ENCODE measurements around the gene GRB2.
"Not testable (repeated sequence)": the region's sequence is repeated elsewhere in the genome, so short reads cannot be mapped to it uniquely, and the experiment has no call there.

The GRB2 gene

GRCh38 chr17:75348386-75349012 is 57.0 kb downstream of the GRB2 start:
- DNase-seq = no peak

DNA sequence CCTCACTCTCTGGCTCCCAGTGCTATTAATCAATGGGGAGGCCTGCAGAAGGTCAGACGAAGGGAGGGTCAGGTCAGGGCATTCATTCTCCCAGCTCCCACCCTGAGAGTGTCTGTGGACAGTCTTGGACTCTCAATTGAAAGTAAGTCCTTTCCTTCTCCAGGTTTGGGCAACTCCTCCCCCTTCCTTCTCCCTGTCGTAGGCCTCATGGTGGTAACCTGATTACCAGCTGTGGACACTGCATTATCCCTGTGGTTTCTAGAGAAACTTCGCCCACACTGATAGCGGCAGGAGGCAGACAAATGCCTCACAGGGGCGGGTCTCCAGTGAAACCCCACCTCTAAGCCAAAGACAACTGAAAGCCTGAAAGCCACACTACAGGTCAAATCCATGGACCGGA is 58.6 kb downstream of the GRB2 start:
- DNase-seq = no peak

- DNase-seq = not testable (repeated sequence)
These were observed 59.1 kb downstream of the GRB2 start for GRCh38 chr17:75346368-75346767.

GRCh38 chr17:75345514-75346167 is 59.8 kb downstream of the GRB2 start:
- DNase-seq = peak; percentile 38 to 58

DNA sequence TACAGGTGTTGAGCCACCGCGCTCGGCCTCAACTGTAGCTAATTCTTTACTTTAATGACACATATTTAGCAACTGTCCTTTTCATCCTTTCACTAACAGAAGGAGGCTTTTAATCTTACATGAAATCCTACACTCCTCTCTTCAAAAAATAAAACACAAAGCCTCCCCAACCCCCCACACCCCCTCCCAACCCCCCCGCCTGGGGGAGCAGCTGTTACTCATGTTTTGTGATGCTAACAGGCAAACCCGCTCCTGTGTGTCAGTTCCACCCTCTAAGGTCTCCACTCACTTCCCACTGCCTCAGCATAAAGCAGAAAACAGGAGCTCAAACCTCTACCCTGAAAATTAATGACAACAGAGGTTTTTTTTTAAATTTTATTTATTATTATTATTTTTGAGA is 60.8 kb downstream of the GRB2 start:
- DNase-seq = peak in 1 of 2 donors; percentile 27

DNA sequence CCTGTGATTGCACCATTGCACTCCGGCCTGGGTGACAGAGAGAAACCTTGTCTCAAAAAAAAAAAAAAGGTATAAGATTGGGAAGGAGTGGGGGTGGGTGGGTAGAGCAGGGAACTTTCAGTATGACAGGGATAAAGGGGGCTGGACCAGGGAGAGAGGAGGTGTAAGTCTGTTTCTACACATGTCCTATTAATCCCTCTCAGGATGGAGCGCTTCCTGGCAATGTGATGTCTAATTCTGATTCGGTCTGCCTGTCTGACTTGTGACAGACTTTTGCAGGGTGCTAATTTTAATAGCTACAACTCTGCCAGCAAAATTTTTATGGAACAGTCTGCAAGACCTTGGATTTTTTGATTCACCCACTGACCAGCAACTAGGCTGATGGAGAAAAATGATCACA is 62.5 kb downstream of the GRB2 start:
- DNase-seq = no peak

DNA sequence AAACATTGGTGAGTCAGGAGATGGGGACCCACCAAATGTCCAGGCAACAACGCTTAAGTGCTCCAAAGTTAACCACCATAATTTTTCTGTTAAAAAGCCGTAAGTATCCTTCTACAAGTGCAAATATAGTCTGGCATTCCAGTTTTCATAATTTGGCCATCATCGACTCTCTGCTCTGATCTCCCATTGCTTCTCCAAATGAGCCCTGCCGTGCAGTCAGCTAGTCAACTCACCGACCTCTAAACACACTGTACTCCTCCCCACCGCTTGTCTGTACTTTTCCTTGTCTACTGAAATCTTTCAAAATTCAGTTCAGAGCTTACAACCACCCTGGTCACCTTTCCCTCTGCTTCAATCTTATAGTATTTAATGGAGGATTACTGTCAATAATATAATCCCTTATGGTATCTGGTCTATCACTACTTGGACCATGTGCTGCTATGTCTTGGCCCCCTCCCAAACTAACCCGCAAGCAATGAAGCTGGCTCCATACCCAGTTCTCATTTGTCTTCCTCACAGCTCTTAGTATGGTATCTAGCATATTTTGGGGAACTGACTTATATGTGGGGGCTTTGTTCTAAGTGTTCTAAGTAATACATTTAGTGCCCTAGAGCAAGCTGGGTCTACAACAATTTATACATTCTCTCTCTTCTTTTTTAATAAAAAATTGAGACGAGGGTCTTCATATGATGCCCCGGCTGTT is 63.5 kb downstream of the GRB2 start:
- no peak for DNase-seq

GRCh38 chr17:75340631-75341030 is 64.8 kb downstream of the GRB2 start:
- DNase-seq = no peak

DNA sequence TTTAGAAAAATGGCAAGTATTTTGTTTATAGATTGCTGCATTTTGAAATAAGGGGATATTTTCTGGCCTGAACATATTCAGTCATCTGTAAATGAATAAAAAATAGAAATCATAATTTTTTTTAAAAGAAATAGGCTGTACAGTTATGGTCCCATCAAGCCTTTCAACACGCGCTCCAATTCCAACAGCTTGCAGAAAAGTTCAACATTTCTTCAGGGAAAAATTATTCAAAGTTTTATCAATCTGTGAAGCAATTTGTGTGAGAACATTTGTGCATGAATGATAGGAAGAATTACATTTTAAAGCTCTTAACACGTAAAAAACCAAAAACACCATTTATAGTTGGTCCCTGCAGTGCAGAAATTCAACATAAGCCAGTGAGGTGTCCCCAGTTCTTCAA is 65.5 kb downstream of the GRB2 start:
- no peak for DNase-seq

DNA sequence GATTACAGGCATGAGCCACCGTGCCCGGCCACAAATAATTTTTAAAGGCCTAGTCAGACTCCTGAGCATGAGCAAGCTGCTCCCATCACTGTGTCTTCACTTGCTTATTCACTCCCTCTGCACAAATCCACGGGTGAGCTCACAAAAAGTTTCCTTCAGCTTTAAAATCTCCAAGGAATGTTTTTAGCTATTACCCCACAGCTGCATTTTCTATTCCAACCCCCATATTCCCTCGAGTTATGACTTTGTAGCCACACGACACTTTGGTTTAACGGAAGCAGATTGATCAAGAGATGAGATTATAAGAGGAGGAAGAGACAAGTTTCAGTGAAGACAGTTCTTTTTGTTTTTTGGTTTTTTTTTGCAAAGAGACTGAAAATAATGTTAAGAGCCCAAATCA is 67.1 kb downstream of the GRB2 start:
- peak in 1 of 2 donors; percentile 34 for DNase-seq

- no peak for DNase-seq
These were observed 70.2 kb downstream of the GRB2 start for GRCh38 chr17:75335315-75335714.

- DNase-seq = no peak
These were observed 70.8 kb downstream of the GRB2 start for GRCh38 chr17:75334723-75335122.

DNA sequence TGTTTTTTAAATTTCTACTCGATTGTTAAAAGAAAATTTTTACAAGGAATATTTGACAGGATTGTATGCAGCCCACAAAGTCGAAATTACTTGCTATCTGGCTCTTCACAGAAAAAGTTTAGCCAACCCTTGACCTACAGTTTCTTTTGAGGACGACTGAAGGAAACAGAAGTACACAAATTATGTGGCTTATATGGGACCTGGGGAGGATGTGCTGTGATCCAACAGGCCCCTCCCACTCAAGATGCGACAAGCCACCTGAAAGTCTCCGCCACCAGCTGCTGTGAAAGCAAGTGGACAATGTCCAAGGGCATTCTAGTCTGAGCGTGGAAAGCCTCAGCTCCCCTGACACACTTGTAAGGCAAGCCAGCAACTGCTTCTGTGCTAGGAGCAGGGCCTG is 73.8 kb downstream of the GRB2 start:
- no peak for DNase-seq

GRCh38 chr17:75327757-75328156 is 77.7 kb downstream of the GRB2 start:
- DNase-seq = no peak

DNA sequence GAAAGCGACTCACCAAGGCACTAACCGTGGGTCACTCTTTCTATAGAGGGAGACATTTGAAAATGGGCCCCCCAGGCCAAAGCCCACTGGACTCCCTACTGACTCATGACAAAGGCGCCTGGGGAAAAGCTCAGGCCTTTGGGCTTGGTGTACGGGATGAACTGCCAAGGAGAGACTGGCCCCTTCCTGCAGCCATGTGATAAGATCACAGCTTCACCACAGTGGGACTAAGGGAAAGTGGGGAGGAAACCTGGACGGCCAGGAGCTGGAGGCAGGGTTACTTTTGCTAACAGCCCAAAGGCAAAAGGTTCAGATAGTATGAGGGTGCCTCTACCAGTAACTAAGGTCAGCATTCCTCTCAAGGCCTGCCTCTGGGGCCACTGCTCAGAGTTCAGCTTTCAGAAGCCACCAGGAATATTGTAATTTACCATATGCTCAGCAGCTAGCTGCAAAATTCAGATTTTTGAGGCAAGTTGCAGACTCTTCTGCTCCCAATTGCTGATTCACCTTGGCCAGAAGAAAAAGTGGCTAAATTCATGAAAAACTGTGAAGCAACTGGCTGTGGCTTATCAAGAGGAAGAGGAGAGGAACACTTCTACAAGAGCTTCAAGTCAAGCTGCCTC is 79.1 kb downstream of the GRB2 start:
- no peak for DNase-seq

DNA sequence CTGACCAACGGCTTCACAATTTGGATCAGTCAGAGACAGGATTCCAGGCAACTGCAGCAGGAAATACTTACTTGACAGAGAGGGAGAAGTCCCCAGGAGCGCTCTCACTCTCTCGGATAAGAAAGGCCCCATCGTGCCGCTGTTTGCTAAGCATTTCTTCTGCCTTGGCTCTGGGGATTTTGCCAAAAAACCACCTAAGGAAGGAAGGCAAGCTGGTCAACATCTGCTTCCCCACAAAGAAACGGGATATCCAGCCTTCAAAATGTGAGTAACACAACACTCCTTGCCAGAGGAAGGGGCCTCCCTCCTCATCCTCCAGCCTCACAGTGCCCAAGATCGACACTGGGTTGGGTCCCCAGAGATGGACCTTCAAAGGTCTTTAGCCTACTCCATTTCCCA is 79.7 kb downstream of the GRB2 start:
- DNase-seq = no peak

DNA sequence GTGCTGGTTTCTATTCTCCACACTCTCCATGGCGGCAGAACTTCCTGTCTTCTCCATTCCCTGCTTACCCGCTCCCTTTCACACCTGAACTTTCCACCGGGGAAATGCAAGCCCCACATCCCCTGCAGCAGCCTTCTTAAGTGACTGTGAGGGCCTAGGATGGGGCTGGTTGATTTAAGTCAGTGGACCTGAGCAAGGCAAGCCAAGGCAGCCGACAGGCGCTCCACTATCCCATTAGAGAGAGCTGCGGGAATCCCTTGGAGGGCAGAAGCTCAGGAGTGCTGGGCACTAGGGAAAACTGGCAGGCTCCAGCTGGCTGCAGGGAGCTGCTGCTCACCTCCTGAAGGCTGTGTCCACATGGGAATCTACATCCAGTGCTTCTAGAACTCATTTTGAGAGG is 80.1 kb downstream of the GRB2 start:
- no peak for DNase-seq

GRCh38 chr17:75321506-75321905 is 84.0 kb downstream of the GRB2 start:
- no peak for DNase-seq

DNA sequence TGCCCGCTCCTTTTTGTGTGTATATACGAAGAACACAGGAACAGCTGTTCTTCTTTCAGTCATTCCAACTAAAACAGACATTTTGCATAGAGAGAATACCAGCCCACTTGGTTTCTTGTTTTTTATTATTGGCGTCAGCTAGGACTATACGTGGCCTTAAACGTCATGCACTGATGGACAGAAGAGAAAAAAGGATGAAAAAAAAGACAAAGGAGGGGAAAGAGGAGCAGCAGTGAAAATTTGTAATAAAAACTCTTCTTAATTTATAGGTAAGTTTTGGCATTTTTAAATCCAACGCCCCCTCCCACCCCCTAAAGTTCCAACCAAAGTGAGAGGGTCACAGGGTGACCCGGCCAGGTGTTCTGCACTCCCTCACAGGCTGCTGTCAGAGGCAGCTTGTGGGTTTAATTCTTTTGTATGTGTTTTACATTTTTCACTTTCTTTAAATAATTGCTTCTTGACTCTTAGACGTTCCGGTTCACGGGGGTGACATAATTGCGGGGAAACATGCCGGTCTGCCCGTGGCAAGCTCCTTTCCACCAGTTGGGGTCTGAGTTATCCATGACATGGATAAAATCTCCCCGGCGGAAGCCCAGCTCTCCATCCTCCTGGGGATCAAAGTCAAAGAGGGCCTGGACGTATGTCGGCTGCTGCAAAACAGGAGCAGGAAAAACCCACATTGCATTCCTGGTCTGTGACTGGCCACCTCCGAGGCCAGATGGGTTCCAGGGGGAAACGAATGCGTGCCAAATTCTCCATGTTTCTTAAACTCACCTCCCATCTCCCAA is 85.4 kb downstream of the GRB2 start:
- DNase-seq = no peak

- no peak for DNase-seq
These were observed 86.8 kb downstream of the GRB2 start for GRCh38 chr17:75318615-75319222.

GRCh38 chr17:75318211-75318610 is 87.3 kb downstream of the GRB2 start:
- no peak for DNase-seq

DNA sequence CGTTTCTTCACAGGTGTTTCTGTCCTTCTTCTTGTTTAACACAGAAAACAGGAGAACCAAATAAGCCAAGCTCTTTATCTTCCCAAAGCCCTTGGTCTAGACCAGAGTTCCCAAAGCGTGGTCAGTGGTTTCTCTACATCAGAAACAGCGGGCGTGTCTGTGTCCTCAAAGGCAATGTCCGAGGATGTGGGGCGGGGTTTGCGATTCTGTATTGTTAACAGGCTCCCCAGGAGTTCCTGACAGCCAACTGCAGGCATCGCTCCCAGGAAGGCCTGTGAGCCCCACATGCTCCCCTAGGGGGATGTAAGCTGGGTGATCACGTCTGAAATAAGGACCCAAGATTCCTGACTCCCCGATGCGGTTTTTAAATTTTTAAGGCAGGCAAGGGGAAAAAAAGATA is 87.8 kb downstream of the GRB2 start:
- DNase-seq = no peak

DNA sequence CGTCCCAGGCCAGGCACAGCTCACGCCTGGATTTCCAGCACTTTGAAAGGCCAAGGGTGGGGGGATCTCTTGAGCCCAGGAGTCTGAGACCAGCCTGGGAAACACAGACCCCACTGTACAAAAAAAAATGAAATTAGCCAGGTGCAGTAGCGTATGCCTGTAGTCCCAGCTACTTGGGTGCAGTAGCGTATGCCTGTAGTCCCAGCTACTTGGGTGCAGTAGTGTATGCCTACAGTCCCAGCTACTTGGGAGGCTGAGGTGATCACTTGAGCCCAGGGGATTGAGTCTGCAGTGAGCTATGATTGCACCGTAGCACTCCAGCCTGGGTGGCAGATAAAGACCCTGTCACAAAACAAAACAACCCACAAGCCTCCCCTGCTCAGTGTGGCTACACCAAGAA is 89.2 kb downstream of the GRB2 start:
- no peak for DNase-seq
